RWPE2 (cell line): ENCODE data around the gene CACNA1H.
A peak's percentile ranks its signal among the peaks of the same experiment; 100 is the strongest.

Experiments used
- ATAC-seq: fragments of 200-7000 bp; cut with Tn5 transposase; 3 replicates; pipeline ENCODE4 v1.9.1; 2021; ENCODE audit warnings: low read depth
- DNase-seq: peaks from one replicate; pipeline ENCODE4 v3.0.0-alpha.2; 2020; ENCODE audit warnings: low spot score
- H3K27ac ChIP-seq: fragments of 450-650 bp; 2 replicates; pipeline ENCODE4 v1.5.1; 2017; ENCODE audit warnings: mild to moderate bottlenecking; ENCODE audit not compliant: poor library complexity, severe bottlenecking
- H3K27me3 ChIP-seq: fragments of 250-450 bp; sonication (Bioruptor Pico); 2 replicates; pipeline ENCODE4 v1.5.1; 2021; ENCODE audit warnings: mild to moderate bottlenecking, moderate library complexity; ENCODE audit not compliant: insufficient read depth, poor library complexity, severe bottlenecking
- H3K36me3 ChIP-seq: fragments of 250-450 bp; sonication (Bioruptor Pico); 2 replicates; pipeline ENCODE4 v1.5.1; 2020; ENCODE audit warnings: low read depth, mild to moderate bottlenecking, moderate library complexity
- H3K4me1 ChIP-seq: fragments of 250-450 bp; sonication (Bioruptor Pico); 2 replicates; pipeline ENCODE4 v1.5.1; 2021; ENCODE audit warnings: mild to moderate bottlenecking, moderate library complexity; ENCODE audit not compliant: insufficient read depth, poor library complexity, severe bottlenecking
- H3K4me3 ChIP-seq: fragments of 250-450 bp; sonication (Bioruptor Pico); 2 replicates; pipeline ENCODE4 v1.5.1; 2021; ENCODE audit warnings: mild to moderate bottlenecking, moderate library complexity; ENCODE audit not compliant: severe bottlenecking
- H3K9me3 ChIP-seq: fragments of 250-450 bp; sonication (Bioruptor Pico); 2 replicates; pipeline ENCODE4 v1.5.1; 2021; ENCODE audit warnings: mild to moderate bottlenecking, moderate library complexity; ENCODE audit not compliant: severe bottlenecking
- CTCF ChIP-seq: fragments of 450-650 bp; IDR thresholded peaks from one replicate; pipeline ENCODE4 v1.5.1; 2017; ENCODE audit warnings: mild to moderate bottlenecking, moderate library complexity; ENCODE audit not compliant: poor library complexity, severe bottlenecking

CACNA1H gene

GRCh38 chr16:1107731-1108130 is 45.2 kb upstream of the CACNA1H start:
- no peaks in the 10 kb centered on the region for H3K4me1 ChIP-seq
- TF ChIP-seq CTCF: no peak

GRCh38 chr16:1108299-1109252 is 44.3 kb upstream of the CACNA1H start:
- TF ChIP-seq CTCF: no peak
- Histone ChIP-seq H3K9me3 (no peaks in the 10 kb centered on the region), H3K27ac (no peak overlapping the region), H3K27me3 (peaks cover 50% of the 10 kb centered on the region), H3K36me3 (no peaks in the 10 kb centered on the region), H3K4me1 (no peaks in the 10 kb centered on the region), H3K4me3 (no peak overlapping the region)
- no peak for DNase-seq
- ATAC-seq: peak; percentile 30; the same call in 1 of the 3 replicates

More at GRCh38 chr16:1107731-1108130, 45.2 kb upstream of the CACNA1H start:
- no peak for DNase-seq
- Histone ChIP-seq H3K9me3 (no peaks in the 10 kb centered on the region), H3K27me3 (peaks cover 50% of the 10 kb centered on the region), H3K4me3 (no peak overlapping the region), H3K36me3 (no peaks in the 10 kb centered on the region), H3K27ac (no peak overlapping the region)
- ATAC-seq: no peak

- Histone ChIP-seq H3K27me3 (peaks cover 50% of the 10 kb centered on the region), H3K4me3 (no peak overlapping the region)
- TF ChIP-seq CTCF: no peak
Measured at GRCh38 chr16:1109648-1110047, 43.3 kb upstream of the CACNA1H start.

GRCh38 chr16:1112506-1113184 is 40.3 kb upstream of the CACNA1H start:
- H3K4me1 ChIP-seq: no peaks in the 10 kb centered on the region
- DNase-seq: no peak
- no peaks in the 10 kb centered on the region for H3K36me3 ChIP-seq
- no peak for ATAC-seq
- TF ChIP-seq CTCF: no peak
- no peaks in the 10 kb centered on the region for H3K9me3 ChIP-seq
- no peak overlapping the region for H3K27ac ChIP-seq
- peaks cover 38% of the 10 kb centered on the region for H3K27me3 ChIP-seq
- no peak overlapping the region for H3K4me3 ChIP-seq

More at GRCh38 chr16:1109648-1110047, 43.3 kb upstream of the CACNA1H start:
- no peak for DNase-seq
- Histone ChIP-seq H3K27ac (no peak overlapping the region), H3K4me1 (no peaks in the 10 kb centered on the region), H3K9me3 (no peaks in the 10 kb centered on the region), H3K36me3 (no peaks in the 10 kb centered on the region)
- no peak for ATAC-seq
